ENCODE measurements around the gene RHBG.

- TF ChIP-seq CTCF (IDR thresholded peaks at IDR 0.05) = no peak
- no peak for TF ChIP-seq EZH2 (IDR thresholded peaks at IDR 0.05; ENCODE audit: borderline replicate concordance, insufficient read depth, low read depth, low read length, poor library complexity, severe bottlenecking)
Measured at GRCh38 chr1:156368889-156369684, at the start of gene RHBG.

Measured in B cell (primary cell).